IPS DF 19.7 (cell line): ENCODE measurements around the gene PJA1.

ENCODE experiments used
- DNase-seq: peaks from one replicate; pipeline ENCODE4 v3.0.0-alpha.2; 2013; ENCODE audit warnings: low read depth, low spot score

PJA1 gene

GRCh38 chrX:69142788-69143469 lies 22.3 kb downstream of the PJA1 start:
- DNase-seq: no peak

GRCh38 chrX:69140837-69141236 lies 24.4 kb downstream of the PJA1 start:
- no peak for DNase-seq

DNA sequence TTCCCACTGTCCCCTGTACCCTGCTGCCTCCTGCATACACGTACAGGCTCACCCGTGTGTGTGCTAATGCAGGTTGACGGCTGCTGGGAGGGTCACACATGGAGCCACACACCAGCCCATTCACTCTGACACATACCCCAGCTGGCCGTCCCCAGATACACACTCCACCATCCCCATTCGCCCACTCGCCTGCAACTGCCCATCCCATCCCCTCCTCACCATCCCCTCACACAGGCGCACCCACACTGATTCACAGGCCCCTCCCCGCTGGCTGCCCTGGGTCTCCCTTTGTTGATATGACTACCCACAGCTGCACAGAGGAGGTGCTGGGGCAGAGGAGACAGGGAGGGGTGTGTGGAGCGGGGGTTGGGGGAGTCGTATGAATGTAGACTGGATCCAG lies 25.7 kb downstream of the PJA1 start:
- DNase-seq: no peak

GRCh38 chrX:69138512-69138911 lies 26.7 kb downstream of the PJA1 start:
- no peak for DNase-seq

GRCh38 chrX:69138118-69138390 lies 27.2 kb downstream of the PJA1 start:
- no peak for DNase-seq

DNA sequence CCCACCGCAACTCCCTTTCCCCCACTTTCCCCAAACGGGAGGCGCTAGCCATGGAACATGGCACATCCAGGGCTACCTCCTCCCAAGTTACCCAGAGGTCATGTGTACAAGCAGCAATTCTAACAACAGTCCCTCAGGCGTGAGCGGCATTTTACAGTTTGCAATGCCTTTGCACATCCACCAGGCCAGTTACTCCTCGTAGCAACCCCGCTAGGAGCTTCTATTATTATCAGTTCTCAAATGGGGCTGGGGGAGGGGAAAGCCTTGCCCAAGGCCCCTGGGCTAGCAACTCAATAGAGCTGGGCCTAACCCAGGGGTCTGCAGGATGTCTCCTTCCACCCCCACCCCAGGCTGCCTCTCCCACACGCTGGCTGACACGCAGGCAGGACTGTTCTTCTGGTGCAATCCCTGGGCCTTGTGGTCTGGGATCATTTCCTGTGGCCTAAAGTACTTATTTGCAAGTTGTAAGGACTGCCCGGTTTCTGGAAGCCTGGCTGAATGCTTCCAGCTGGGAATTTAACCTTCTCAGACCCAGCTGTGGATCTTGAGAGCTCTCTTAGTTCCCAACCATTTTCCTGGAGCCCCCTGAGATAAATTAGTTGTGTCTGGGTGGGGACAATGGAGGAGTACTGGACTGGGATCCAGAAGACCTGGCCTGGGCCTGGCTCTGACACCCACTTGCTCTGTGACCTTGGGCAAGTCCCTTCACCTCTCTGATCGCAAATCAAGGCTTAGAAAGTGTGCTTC lies 27.7 kb downstream of the PJA1 start:
- no peak for DNase-seq

DNA sequence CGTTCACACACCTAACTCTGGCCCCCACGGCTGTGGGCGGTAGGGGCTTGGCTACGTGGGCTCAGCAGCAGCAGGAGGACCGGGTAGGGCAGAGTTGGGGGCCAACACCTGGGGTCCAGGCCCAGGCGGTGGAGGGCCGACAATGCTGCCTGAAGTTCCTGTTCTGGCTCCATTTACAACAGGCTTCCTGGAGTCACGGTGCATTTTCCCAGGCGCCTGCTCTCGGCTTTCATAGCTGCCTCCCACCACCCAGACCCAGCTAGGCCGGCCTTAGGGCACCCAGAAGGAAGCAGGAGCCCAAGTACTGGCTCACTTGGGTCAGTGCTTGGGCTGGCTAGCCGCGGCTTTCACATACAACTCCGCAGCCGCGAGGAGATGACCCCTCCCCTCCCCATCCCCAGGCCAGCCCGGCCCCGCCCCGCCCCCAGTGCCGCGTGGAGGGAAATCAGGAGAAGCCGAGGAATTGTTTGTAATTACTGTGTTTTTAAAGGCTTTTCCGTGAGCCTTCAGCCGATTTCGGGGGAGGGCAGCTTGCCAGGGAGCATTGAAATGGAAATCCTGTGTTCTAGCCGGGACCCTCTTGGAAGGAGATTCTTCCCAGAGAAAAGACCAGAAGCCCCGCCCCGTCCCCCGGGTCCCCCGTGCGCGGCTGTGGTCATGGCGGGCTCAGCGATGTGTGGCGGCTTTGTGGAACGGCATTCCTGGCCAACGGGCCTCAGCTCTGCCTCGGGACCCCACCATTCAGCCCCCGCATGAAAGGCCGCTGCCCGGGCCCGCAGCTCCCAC lies 28.5 kb downstream of the PJA1 start:
- no peak for DNase-seq

DNA sequence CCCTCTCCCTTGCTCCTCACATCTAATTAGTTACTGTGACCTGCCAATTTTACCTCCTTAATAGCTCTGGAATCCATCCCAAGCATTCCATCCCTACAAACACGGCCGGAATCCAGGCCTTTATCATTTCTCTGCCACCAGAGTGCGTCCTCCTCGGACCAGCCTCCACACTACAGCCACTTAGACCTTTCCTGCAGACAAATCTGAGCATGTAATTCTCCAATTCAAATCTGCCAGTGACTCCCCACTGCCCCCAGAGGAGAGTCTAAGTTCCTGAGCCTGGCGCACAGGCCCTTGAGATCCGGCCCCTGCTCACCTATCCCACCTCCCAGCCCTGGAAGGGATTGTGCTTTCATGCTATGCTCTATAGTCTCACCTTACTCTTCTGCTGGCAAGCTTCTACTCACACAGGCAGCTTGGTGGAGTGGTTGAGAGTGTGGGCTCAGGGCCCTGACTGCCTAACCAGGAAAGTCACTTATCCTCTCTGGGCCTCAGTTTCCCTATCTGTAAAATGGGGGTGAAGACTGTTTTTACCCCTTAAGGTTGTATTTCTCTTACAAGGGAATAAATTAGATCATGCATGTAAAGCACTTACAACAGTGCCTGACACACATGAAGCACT lies 31.2 kb downstream of the PJA1 start:
- DNase-seq: no peak

DNA sequence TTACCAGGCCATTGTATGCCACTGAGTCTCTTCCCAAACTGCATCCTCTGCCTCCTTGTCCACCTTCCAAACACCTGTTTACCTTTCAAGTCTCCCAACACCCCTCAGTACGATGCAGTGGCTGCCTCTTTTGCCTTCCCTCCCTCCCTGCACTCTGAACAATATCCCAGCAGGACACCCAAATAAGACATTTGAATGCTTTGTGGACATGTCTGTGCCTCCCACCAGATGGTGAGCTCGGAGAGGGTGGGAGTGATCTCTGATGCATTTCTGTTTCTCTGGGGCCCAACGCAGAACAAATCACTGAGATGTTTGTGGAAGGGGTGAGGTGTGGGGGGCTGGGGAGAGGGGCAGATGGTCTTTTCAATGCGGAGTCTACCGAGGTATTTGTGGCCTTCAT lies 33.4 kb downstream of the PJA1 start:
- DNase-seq: no peak

- DNase-seq: no peak
Observed at GRCh38 chrX:69130439-69130838, 34.8 kb downstream of the PJA1 start.

DNA sequence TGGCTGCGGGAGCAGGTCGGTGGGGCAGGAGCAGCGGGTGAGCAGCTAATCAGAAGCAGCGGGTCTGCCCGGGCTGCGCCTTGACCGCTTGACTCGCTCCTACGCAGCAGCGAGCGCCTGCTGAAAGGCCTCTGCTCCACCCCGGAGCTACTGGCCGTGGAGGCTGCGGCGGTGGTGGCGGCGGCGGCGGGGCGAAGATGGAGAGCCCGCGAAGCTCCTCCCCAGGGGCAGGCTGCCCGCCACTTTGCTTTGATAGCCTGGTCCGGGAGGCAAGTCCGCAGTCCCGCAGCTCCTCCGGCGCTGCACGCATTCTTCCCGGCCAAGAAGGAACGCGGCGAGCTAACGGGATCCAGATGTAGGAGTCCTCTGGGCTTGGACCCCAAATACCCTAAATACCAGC lies 36.7 kb downstream of the PJA1 start:
- no peak for DNase-seq

- no peak for DNase-seq
Observed at GRCh38 chrX:69127466-69127865, 37.8 kb downstream of the PJA1 start.

DNA sequence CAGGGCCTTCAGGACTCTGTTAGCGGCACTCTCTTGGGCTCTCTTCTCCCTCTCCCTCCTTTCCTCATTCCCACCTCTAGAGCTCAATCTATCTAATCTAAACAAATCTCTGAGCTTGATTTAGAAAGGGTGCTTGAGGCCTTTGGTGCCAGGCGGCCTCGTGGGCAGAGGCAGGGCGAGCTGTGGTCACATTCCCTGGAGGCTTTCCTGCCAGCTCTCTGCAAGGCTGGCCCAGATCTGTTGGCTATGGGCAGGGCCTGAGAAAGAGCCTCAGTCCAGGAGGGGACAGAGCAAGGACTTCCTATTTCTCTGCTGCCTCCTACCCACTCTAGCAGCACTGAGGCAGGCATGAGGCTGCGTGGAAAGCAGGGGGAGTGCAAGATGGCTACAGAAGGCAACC lies 38.6 kb downstream of the PJA1 start:
- DNase-seq: no peak

GRCh38 chrX:69125094-69125493 lies 40.2 kb downstream of the PJA1 start:
- no peak for DNase-seq

- no peak for DNase-seq
Observed at GRCh38 chrX:69124108-69124507, 41.1 kb downstream of the PJA1 start.

GRCh38 chrX:69123481-69123880 lies 41.8 kb downstream of the PJA1 start:
- DNase-seq: no peak

GRCh38 chrX:69121321-69122000 lies 43.8 kb downstream of the PJA1 start:
- no peak for DNase-seq

GRCh38 chrX:69120476-69120875 lies 44.8 kb downstream of the PJA1 start:
- no peak for DNase-seq

- DNase-seq: no peak
Observed at GRCh38 chrX:69119122-69119521, 46.1 kb downstream of the PJA1 start.

GRCh38 chrX:69117876-69118526 lies 47.3 kb downstream of the PJA1 start:
- no peak for DNase-seq

DNA sequence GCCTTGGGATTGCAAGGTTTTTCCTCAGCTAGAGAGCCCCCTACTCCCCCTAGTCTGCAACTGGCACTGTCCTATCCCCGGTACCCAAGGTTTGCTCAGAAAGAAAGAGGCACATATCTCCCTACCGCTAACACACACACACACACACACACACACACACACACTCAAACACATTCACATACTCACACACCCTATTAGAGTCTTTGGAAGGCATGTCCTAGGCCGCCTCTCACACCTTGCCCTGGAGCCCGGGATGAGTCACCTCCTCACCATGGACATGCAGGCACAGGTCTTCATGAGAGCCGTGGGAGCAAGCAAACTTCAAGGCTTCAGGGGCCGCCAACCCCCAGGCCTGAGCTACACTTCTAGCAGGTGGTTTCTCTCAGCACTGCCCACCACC lies 49.2 kb downstream of the PJA1 start:
- DNase-seq: no peak
